Measurements from ENCODE around the gene DIP2B. TPM values are rescaled to one million over a fixed set of nuclear protein-coding genes. Genes with fewer than 3 reads are reported as not detected.

The DIP2B gene
- polyA plus RNA-seq, 4 donors = 20.5 to 24.6 (median 23.4) TPM

- DNase-seq (ENCODE audit: low read depth in 4 of 4, low spot score in 2 of 4) = no peak
Measured at GRCh38 chr12:50627491-50627890, 122.7 kb downstream of the DIP2B start.

GRCh38 chr12:50628394-50628793 lies 123.6 kb downstream of the DIP2B start:
- no peak for DNase-seq (ENCODE audit: low read depth in 4 of 4, low spot score in 2 of 4)

- DNase-seq (ENCODE audit: low read depth in 4 of 4, low spot score in 2 of 4) = no peak
Measured at GRCh38 chr12:50633955-50634354, 129.2 kb downstream of the DIP2B start.

- no peak for DNase-seq (ENCODE audit: low read depth in 4 of 4, low spot score in 2 of 4)
Measured at GRCh38 chr12:50634379-50634778, 129.6 kb downstream of the DIP2B start.

DNA sequence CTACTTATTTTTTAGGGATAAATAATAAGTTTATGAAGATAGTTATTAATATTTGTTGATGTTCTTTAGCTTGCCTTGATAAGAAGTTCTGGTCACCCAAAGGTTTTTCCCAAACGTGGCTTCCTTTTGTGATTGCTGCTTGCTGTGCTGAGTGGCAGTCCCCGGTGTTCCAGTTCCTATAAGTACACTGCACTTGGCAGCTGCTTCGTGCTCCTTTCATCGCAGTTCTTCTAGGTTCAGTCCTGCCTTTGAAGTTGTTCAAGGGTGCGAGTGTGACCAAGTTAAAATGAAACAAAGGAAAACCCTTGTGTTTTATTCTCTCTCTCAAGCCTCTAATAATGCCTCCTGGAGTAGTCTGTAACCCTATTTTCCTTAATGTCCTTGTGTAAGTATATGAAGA lies 130.6 kb downstream of the DIP2B start:
- DNase-seq (ENCODE audit: low read depth in 4 of 4, low spot score in 2 of 4) = no peak

DNA sequence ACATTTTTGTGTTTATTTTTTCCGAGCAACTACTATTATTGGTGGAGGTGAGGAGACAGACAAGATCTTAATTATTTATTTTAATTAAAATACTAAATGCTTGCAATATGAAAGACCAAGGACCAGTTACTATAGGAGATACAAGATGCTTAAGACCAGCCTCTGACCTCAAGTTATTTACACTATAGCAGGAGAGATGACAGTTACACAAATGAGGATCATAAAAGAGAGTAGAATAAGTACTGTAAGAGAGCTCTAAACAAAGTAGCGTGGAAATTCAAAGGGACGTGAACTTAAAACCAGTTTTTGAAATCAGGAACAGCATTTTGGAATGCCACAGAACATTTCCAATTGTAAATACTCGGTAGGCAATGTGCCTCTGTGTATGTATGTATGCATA lies 131.1 kb downstream of the DIP2B start:
- no peak for DNase-seq (ENCODE audit: low read depth in 4 of 4, low spot score in 2 of 4)

DNA sequence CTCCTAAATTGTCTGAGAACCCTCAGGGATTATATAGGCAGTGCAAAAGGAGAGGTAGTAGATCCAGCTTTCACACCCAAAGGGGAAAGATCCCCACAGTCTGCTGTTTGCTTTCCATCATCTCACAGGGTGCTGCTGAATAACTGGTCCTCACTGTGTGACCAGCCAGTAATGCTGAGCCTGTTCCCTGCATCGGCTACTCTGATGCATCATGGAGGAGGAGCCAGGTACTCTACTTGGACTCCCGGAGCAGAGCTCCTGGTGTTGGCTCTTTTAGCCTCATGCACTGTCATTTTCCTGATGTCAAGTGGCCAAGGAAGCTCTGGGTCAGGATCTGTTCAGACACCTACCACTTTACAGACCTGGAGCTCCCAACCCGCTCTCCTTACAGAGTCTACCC lies 131.7 kb downstream of the DIP2B start:
- DNase-seq (ENCODE audit: low read depth in 4 of 4, low spot score in 2 of 4) = no peak

DNA sequence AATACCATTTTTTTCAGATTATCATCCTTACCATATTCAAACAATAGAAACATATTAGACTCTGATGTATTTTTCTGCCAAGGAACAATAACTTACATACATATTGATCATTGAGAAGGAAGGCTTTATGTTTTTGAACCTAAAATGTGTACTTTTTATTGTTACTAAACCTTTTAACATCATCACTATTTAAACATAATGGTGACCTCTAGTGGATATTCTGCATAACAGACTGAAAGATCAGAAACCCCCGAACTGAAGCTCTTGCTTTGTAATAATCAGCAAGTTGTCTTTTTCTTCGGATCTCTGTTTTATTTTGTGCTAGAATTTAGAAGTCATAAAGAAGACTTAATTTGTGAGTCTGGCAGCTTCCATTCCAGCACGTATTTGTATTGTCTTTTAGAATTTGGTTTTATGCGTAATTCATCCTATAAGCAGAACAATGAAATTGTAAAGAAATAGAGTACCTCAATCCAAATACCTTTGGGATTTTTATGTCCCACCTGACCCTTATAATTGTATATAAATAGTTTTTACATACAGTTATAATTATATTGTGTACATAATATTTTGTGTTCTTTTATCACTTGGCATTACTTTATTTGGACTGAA lies 133.2 kb downstream of the DIP2B start:
- no peak for DNase-seq (ENCODE audit: low read depth in 4 of 4, low spot score in 2 of 4)

DNA sequence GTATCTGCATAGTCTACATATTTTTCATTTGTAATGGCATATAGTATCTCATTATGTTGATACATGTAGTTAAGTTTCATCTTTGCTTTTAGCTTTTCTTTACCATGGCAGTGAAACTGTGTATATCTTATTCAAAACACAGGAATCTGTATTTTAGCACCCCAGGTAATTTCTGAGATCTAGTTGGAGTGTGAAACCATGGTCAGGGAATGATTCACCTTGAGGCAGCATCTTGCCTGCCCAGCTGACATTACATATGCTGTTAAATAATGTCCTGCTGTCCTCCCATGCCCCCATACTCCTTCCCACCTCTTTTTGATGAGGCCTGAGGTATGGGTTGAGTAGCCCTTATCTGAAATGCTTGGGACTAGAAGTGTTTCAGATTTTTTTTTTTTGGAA lies 133.7 kb downstream of the DIP2B start:
- DNase-seq (ENCODE audit: low read depth in 4 of 4, low spot score in 2 of 4) = no peak

DNA sequence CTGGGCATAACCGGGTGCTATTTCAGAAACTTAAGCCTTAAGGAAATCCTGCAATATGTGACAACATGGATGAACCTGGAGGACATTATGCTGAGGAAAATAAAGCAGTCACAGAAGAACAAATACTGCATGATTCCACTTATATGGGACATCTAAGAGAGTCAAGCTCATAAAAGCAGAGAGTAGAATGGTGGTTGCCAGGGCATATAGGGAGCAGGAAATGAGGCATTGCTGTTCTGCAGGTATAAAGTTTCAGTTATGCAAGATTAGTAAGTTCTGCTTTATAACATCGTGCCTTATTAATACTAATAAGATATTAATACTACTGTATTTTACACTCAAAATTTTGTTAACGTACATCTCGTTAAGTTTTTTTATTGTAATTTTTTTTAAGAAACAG lies 134.9 kb downstream of the DIP2B start:
- DNase-seq (ENCODE audit: low read depth in 4 of 4, low spot score in 2 of 4) = no peak

- DNase-seq (ENCODE audit: low read depth in 4 of 4, low spot score in 2 of 4) = no peak
Measured at GRCh38 chr12:50640321-50640939, 135.6 kb downstream of the DIP2B start.

GRCh38 chr12:50641566-50641965 lies 136.8 kb downstream of the DIP2B start:
- no peak for DNase-seq (ENCODE audit: low read depth in 4 of 4, low spot score in 2 of 4)

DNA sequence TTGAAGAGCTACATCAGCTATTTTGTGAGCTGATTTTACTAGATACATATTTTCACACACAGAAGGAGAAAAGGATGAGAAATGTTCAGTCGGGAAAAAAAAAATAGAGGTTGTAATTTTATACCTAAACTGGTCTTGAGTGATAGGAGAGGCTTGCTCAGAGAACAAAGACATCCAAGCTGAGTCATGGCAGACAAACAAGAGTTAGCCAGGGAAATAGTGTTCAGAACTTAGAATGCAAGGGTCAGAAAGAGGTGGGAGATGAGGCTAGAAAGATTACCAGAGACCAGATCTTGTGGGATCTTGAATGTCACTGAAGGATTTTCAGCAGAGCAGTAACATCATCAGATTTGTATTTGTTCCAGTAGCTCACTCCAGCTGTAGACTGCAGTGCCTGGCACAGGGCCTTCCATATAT lies 137.3 kb downstream of the DIP2B start:
- no peak for DNase-seq (ENCODE audit: low read depth in 4 of 4, low spot score in 2 of 4)

GRCh38 chr12:50642761-50643160 lies 138.0 kb downstream of the DIP2B start:
- no peak for DNase-seq (ENCODE audit: low read depth in 4 of 4, low spot score in 2 of 4)

GRCh38 chr12:50647031-50647430 lies 142.2 kb downstream of the DIP2B start:
- no peak for DNase-seq (ENCODE audit: low read depth in 4 of 4, low spot score in 2 of 4)

DNA sequence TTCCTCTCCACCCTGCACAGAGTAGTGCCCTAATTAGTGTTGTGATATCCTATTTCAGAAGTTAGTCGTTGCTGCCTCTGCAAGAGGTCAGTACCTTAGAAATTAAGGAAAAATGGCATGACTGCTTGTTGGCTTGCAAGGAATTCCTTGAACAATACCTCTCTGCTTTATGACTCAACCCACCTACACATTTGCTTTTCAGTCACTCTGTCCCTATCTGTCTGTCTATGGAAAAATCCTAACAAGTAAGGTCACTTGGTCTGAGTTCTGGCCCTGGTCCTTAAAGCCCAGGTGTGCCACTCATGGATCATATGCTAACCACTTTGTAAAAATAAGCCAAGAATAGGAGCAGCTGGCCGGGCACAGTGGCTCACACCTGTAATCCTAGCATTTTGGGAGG lies 142.7 kb downstream of the DIP2B start:
- no peak for DNase-seq (ENCODE audit: low read depth in 4 of 4, low spot score in 2 of 4)

DNA sequence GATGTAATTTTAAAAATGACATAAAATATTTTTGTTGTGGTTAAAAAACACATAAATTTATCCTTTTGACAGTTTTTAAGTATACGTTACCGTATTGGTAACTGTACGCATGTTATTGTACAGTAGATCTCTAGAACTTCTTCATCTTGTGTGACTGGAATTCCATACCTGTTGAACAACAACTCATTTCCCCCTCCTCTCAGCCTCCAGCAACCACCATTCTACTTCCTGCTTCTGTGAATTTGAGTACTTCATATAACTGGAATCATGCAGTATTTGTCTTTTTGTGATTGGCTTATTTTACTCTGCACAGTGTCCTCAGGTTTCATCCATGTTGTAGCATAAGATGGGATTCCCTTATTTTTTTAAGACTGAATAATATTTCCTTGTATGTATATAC lies 145.5 kb downstream of the DIP2B start:
- no peak for DNase-seq (ENCODE audit: low read depth in 4 of 4, low spot score in 2 of 4)

DNA sequence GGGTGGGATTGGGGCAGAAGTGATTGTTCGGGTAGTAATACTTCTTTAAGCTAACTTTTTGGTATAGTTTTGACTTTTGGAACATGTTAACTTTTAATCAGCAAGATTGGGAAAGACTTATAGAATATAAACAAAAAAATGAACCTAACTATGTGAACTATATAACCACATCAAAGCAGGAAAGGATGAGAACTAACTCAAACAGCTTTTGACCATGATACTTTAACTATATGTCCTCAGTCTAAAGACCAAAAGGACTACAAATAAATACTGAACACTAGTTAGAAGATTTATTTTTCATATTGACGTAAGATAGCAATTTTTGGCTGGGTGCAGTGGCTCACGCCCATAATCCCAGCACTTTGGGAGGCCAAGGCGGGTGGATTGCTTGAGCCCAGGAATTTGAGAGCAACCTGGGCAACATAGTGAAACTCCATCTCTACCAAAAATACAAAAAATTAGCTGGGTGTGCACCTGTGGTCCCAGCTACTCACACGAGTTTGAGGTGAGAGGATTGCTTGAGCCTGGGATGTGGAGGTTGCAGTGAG lies 150.7 kb downstream of the DIP2B start:
- no peak for DNase-seq (ENCODE audit: low read depth in 4 of 4, low spot score in 2 of 4)

- no peak for DNase-seq (ENCODE audit: low read depth in 4 of 4, low spot score in 2 of 4)
Measured at GRCh38 chr12:50659260-50659659, 154.5 kb downstream of the DIP2B start.

GRCh38 chr12:50659690-50660424 lies 155.1 kb downstream of the DIP2B start:
- DNase-seq (ENCODE audit: low read depth in 4 of 4, low spot score in 2 of 4) = no peak

DNA sequence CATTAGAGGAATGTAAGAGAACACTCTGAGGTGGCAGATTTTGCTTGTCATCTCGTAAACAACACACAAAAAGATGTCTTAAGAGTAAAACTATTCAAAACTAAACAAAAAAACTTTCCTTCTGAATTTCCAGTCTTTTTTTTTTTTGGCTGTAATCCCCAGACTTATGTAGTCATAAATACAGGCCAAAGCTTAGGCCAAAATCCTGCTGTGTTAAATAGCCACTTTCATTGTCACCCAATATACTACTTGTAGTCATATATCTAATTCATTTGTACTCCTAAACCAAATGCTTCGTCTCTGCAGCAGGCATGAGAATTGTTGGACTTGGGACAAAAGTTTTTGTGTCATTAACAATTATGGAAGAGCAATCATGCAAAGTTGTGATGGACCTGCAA lies 155.6 kb downstream of the DIP2B start:
- no peak for DNase-seq (ENCODE audit: low read depth in 4 of 4, low spot score in 2 of 4)

All from left renal cortex interstitium (tissue), 4 donors.